ENCODE measurements around the gene BCL11B.

BCL11B gene

DNA sequence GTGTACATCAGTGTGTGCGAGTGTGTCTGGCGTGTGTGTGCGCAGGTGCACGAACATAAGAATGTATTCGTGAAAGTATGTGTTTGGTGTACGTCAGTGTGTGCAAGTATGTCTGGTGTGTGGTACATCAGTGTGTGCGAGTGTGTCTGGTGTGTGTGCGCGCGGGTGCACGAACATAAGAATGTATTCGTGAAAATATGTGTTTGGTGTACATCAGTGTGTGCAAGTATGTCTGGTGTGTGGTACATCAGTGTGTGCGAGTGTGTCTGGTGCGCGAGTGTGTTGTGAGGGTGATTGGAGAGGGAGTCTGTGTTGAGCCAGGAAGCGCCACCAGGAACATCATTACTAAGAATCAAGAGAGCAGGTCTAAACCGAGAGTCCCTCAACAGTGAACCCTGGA lies 143.8 kb downstream of the BCL11B start:
- Histone ChIP-seq H3K9ac (ENCODE audit: low read length) (no peak overlapping the region), H3K4me2 (ENCODE audit: low read depth, low read length, poor library complexity, severe bottlenecking) (no peak overlapping the region), H3K27me3 (ENCODE audit: low read length) (no peaks in the 10 kb centered on the region)

DNA sequence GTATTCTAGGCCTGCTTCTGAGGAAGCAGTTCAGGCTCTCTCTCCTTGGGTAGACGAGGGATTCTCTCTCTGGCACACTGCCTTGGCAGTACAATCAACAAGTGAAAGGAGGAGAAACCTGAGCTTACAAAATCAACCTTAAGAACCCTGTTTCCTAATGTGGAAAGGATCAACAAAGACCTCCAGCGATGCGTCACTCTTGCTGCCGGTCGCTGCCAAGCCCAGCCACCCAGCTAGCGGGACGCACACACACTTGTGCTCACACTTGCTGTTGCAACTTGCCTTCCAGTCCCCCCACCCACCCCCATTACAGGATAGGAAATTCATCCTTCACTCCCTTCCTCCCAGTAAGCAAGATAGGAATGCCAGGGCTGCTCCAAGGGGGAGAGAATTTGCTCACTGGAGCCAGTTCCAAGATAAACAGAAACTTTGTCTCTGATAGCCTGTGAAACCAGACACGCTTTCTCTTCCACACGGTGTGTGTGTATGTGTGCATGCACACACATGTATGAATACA lies 144.3 kb downstream of the BCL11B start:
- H3K9me3 ChIP-seq (ENCODE audit: insufficient read depth, low read length): no peaks in the 10 kb centered on the region
- H3K4me2 ChIP-seq (ENCODE audit: low read depth, low read length, poor library complexity, severe bottlenecking): no peak overlapping the region
- H2AFZ ChIP-seq (ENCODE audit: low read depth, low read length, severe bottlenecking): no peak overlapping the region
- no peaks in the 10 kb centered on the region for H3K36me3 ChIP-seq (ENCODE audit: low read length)
- H3K9me2 ChIP-seq (replicated peaks; ENCODE audit: insufficient read depth, low read length): no peaks in the 10 kb centered on the region
- H3K4me3 ChIP-seq (ENCODE audit: insufficient read depth, low read length, poor library complexity, severe bottlenecking): no peak overlapping the region
- TF ChIP-seq, protein P1, sequence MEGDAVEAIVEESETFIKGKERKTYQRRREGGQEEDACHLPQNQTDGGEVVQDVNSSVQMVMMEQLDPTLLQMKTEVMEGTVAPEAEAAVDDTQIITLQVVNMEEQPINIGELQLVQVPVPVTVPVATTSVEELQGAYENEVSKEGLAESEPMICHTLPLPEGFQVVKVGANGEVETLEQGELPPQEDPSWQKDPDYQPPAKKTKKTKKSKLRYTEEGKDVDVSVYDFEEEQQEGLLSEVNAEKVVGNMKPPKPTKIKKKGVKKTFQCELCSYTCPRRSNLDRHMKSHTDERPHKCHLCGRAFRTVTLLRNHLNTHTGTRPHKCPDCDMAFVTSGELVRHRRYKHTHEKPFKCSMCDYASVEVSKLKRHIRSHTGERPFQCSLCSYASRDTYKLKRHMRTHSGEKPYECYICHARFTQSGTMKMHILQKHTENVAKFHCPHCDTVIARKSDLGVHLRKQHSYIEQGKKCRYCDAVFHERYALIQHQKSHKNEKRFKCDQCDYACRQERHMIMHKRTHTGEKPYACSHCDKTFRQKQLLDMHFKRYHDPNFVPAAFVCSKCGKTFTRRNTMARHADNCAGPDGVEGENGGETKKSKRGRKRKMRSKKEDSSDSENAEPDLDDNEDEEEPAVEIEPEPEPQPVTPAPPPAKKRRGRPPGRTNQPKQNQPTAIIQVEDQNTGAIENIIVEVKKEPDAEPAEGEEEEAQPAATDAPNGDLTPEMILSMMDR (IDR thresholded peaks at IDR 0.05; ENCODE audit: insufficient read depth, low read length, poor library complexity, severe bottlenecking): no peak
- TF ChIP-seq EZH2phosphoT487 (conservative IDR thresholded peaks at IDR 0.05; ENCODE audit: low read length): no peak
- H4K20me1 ChIP-seq (ENCODE audit: low read depth, low read length): no peaks in the 10 kb centered on the region
- H3K9ac ChIP-seq (ENCODE audit: low read length): no peak overlapping the region
- no peaks in the 10 kb centered on the region for H3K27me3 ChIP-seq (ENCODE audit: low read length)
- H3K79me2 ChIP-seq (ENCODE audit: insufficient read depth, low read length): no peaks in the 10 kb centered on the region
- H3F3A ChIP-seq (ENCODE audit: insufficient read depth): no peaks in the 10 kb centered on the region
- H3K27ac ChIP-seq (ENCODE audit: low read depth, low read length): no peak overlapping the region

More for the DNA sequence above, 143.8 kb downstream of the BCL11B start:
- no peaks in the 10 kb centered on the region for H3K9me2 ChIP-seq (replicated peaks; ENCODE audit: insufficient read depth, low read length)
- H3K9me3 ChIP-seq (ENCODE audit: insufficient read depth, low read length): no peaks in the 10 kb centered on the region
- no peak overlapping the region for H2AFZ ChIP-seq (ENCODE audit: low read depth, low read length, severe bottlenecking)
- H4K20me1 ChIP-seq (ENCODE audit: low read depth, low read length): no peaks in the 10 kb centered on the region
- no peaks in the 10 kb centered on the region for H3K36me3 ChIP-seq (ENCODE audit: low read length)
- H3F3A ChIP-seq (ENCODE audit: insufficient read depth): no peaks in the 10 kb centered on the region
- no peaks in the 10 kb centered on the region for H3K79me2 ChIP-seq (ENCODE audit: insufficient read depth, low read length)
- no peak overlapping the region for H3K27ac ChIP-seq (ENCODE audit: low read depth, low read length)
- TF ChIP-seq, protein P1 (IDR thresholded peaks at IDR 0.05; ENCODE audit: insufficient read depth, low read length, poor library complexity, severe bottlenecking): no peak
- no peak for TF ChIP-seq EZH2phosphoT487 (conservative IDR thresholded peaks at IDR 0.05; ENCODE audit: low read length)
- no peak overlapping the region for H3K4me3 ChIP-seq (ENCODE audit: insufficient read depth, low read length, poor library complexity, severe bottlenecking)

DNA sequence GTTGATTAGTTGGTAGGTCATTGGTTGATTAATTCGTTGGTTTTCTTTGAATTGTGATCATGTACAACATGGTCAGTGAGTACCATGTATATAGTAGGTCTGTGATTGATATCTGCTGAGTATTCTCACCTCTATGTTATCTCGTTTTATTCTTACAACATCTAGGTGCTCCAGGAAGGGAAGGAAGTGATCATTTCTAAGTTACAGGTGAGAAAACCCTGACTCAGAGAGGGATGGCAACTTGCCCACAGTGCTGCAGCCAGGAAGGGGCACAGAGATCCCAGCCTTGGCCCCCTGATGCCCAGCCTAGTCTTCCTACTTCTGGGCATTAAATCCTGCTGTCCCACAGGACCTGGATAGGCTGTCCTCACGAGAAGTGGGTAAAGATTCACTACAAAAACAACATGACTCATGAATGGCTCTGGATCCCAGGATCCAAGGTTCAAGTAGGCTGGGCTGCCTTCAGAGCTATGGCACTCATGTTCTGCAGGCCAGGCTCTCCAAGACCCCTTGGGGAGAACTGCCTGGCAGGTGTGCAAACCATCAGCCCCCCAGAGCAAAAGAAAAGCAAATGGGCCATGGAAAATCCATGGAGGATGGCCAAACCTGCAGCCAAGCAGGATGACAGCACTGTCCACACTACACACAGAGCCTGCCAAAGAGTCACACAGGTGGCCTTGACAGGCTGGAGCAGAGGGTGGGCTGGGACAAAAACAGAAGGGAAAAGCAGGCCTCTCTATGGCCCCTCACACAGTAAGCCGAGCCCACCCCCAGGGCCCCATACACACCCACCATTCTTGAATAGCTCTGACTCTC lies 146.2 kb downstream of the BCL11B start:
- Histone ChIP-seq H3K27ac (ENCODE audit: low read depth, low read length) (no peak overlapping the region), H3K4me2 (ENCODE audit: low read depth, low read length, poor library complexity, severe bottlenecking) (no peak overlapping the region), H4K20me1 (ENCODE audit: low read depth, low read length) (no peaks in the 10 kb centered on the region), H3K27me3 (ENCODE audit: low read length) (no peaks in the 10 kb centered on the region), H3K9me3 (ENCODE audit: insufficient read depth, low read length) (no peaks in the 10 kb centered on the region), H3K79me2 (ENCODE audit: insufficient read depth, low read length) (no peaks in the 10 kb centered on the region), H3K9me2 (replicated peaks; ENCODE audit: insufficient read depth, low read length) (no peaks in the 10 kb centered on the region), H2AFZ (ENCODE audit: low read depth, low read length, severe bottlenecking) (no peak overlapping the region), H3F3A (ENCODE audit: insufficient read depth) (no peaks in the 10 kb centered on the region), H3K4me3 (ENCODE audit: insufficient read depth, low read length, poor library complexity, severe bottlenecking) (no peak overlapping the region), H3K36me3 (ENCODE audit: low read length) (no peaks in the 10 kb centered on the region), H3K9ac (ENCODE audit: low read length) (no peak overlapping the region)
- TF ChIP-seq, protein P1 (IDR thresholded peaks at IDR 0.05; ENCODE audit: insufficient read depth, low read length, poor library complexity, severe bottlenecking): no peak
- TF ChIP-seq EZH2phosphoT487 (conservative IDR thresholded peaks at IDR 0.05; ENCODE audit: low read length): no peak

Data from SU-DHL-6 (cell line).